Colonic mucosa (tissue), 4 donors: ENCODE results near the gene C3orf20. TPM values are rescaled to one million over a fixed set of nuclear protein-coding genes. Genes with fewer than 3 reads are reported as not detected.
A peak's percentile ranks its signal among the peaks of the same experiment; 100 is the strongest.
"Not testable (repeated sequence)": the region's sequence is repeated elsewhere in the genome, so short reads cannot be mapped to it uniquely, and the experiment has no call there.

Source experiments
- DNase-seq: peaks from one replicate; pipeline ENCODE4 v3.0.0-alpha.2; 2020
- H3K27ac ChIP-seq: fragments of 200-600 bp; one replicate; pipeline ENCODE4 v1.8.0; 2021
- H3K27me3 ChIP-seq: fragments of 200-600 bp; one replicate; pipeline ENCODE4 v1.8.0; 2021
- H3K36me3 ChIP-seq: fragments of 200-600 bp; one replicate; pipeline ENCODE4 v1.8.0; 2021
- H3K4me1 ChIP-seq: fragments of 200-600 bp; one replicate; pipeline ENCODE4 v1.8.0; 2021; ENCODE audit warnings: mild to moderate bottlenecking
- H3K4me3 ChIP-seq: fragments of 200-600 bp; one replicate; pipeline ENCODE4 v1.8.0; 2021
- H3K9ac ChIP-seq, 2 donors: one replicate each; pipeline ENCODE4 v1.7.0; 2013; ENCODE audit warnings: control low read depth in 2 of 2, low read depth in 2 of 2, low read length in 2 of 2
- H3K9me3 ChIP-seq: fragments of 200-600 bp; one replicate; pipeline ENCODE4 v1.8.0; 2021
- CTCF ChIP-seq: fragments of 200-600 bp; IDR thresholded peaks from one replicate; pipeline ENCODE4 v1.8.0; 2022; ENCODE audit warnings: antibody characterized with exemption, mild to moderate bottlenecking
- intact Hi-C: fragments of 100-400 bp; cut with DNase I; formaldehyde crosslinking; loops from one replicate; pipeline ENCODE4 v1.14.1; 2022
- total RNA-seq, 2 donors: library from RNA; stranded (reverse); fragmentation: NEBNext Ultra II Directional in 1 of 2; extraction: Animal tissue kit (Norgen Biotek cat#: 25700) in 1 of 2; gene quantifications; one replicate each; pipeline ENCODE4 v1.2.1, GENCODE V29; 2021
- donor health status: healthy.
- donor health status: DM: no; HTN: no; CAD: no.
- donor health status: DM: no; HTN: no; CAD: no.

C3orf20 gene
- total RNA-seq, 2 donors from 2014 or later: 0.08 TPM; not detected in 1

- DNase-seq: no peak
- Histone ChIP-seq H3K36me3 (no peaks in the 10 kb centered on the region), H3K4me3 (no peak overlapping the region), H3K27me3 (no peaks in the 10 kb centered on the region), H3K9me3 (no peaks in the 10 kb centered on the region), H3K27ac (no peak overlapping the region), H3K4me1 (peaks cover 16% of the 10 kb centered on the region), H3K9ac (no peak overlapping the region)
- intact Hi-C loops: no loop called here
- no peak for TF ChIP-seq CTCF
These were observed 25.5 kb upstream of the C3orf20 start for GRCh38 chr3:14649466-14649865.

- Histone ChIP-seq H3K36me3 (no peaks in the 10 kb centered on the region), H3K4me1 (peaks cover 16% of the 10 kb centered on the region), H3K27ac (no peak overlapping the region), H3K27me3 (no peaks in the 10 kb centered on the region), H3K4me3 (no peak overlapping the region), H3K9ac (no peak overlapping the region), H3K9me3 (no peaks in the 10 kb centered on the region)
- no peak for TF ChIP-seq CTCF
- DNase-seq: no peak
- intact Hi-C loops: loop anchor here (10.0 kb wide), 1 partner anchor 775 kb away; the partner anchor contains the start of genes EAF1 and METTL6
These were observed 24.7 kb upstream of the C3orf20 start for GRCh38 chr3:14650193-14650592.

GRCh38 chr3:14651440-14652251, 23.3 kb upstream of the C3orf20 start, which contains the start of gene CCDC174:
TSS of gene CCDC174 (plus strand) at chr3:14651762. CDS start at chr3:14651837, 75 bp downstream.
- Histone ChIP-seq H3K27ac (peak within 1 kb of the TSS; percentile 76), H3K9ac (peak within 1 kb of the TSS; percentile 76 to 86), H3K9me3 (no peaks in the 10 kb centered on the region), H3K36me3 (no peaks in the 10 kb centered on the region), H3K27me3 (no peaks in the 10 kb centered on the region), H3K4me1 (peaks cover 16% of the 10 kb centered on the region), H3K4me3 (peak within 1 kb of the TSS; percentile 56)
- TF ChIP-seq CTCF: no peak
- DNase-seq: peak; percentile 97
- intact Hi-C loops: loop anchor here (10.0 kb wide), 1 partner anchor 773 kb away; the partner anchor contains the start of genes EAF1 and METTL6

- intact Hi-C loops: loop anchor here (10.0 kb wide), 1 partner anchor 772 kb away; the partner anchor contains the start of genes EAF1 and METTL6
- peak overlapping the region; percentile 76 to 86 for H3K9ac ChIP-seq
- H3K4me1 ChIP-seq: peaks cover 16% of the 10 kb centered on the region
- not testable (repeated sequence) for DNase-seq, H3K9me3 ChIP-seq, H3K36me3 ChIP-seq, H3K27me3 ChIP-seq
- peak overlapping the region; percentile 56 for H3K4me3 ChIP-seq
- H3K27ac ChIP-seq: peak overlapping the region; percentile 76
These were observed 22.5 kb upstream of the C3orf20 start for GRCh38 chr3:14652360-14652907.

- DNase-seq: no peak
- Histone ChIP-seq H3K27ac (no peak overlapping the region), H3K9ac (no peak overlapping the region), H3K4me1 (peaks cover 12% of the 10 kb centered on the region), H3K9me3 (no peaks in the 10 kb centered on the region), H3K36me3 (peaks cover 6% of the 10 kb centered on the region), H3K4me3 (no peak overlapping the region), H3K27me3 (no peaks in the 10 kb centered on the region)
- intact Hi-C loops: loop anchor here (10.0 kb wide), 1 partner anchor 767 kb away; the partner anchor contains the start of genes EAF1 and METTL6
- TF ChIP-seq CTCF: no peak
These were observed 17.4 kb upstream of the C3orf20 start for GRCh38 chr3:14657579-14657978.
